T-helper 2 cell treated with Interferon-gamma antibody and Interleukin-4, amounts not matched to agents 100 ng/mL and 5 ng/mL, for 36 hours (primary cell): ENCODE data around the gene ZNF862. TPM values are rescaled to one million over a fixed set of nuclear protein-coding genes. Genes with fewer than 3 reads are reported as not detected.

Source experiments
- total RNA-seq: library from RNA; stranded (reverse); gene quantifications from 2 replicates; pipeline ENCODE4 v1.2.3, GENCODE V29; 2022

ZNF862 gene
- total RNA-seq, 1 donor from 2014 or later: 24.3 TPM

Other genes with a start within 250 kb of the ZNF862 start
- gene ZNF467, start 64.8 kb upstream of the ZNF862 start, total RNA-seq: not detected in 2 replicates
- gene ATP6V0E2, start 35.6 kb downstream of the ZNF862 start, total RNA-seq: 55.6 and 61.9 TPM in 2 replicates